Panc1 (cell line): ENCODE data around the gene MED7. TPM values are rescaled to one million over a fixed set of nuclear protein-coding genes. Genes with fewer than 3 reads are reported as not detected.
"Not testable (repeated sequence)": the region's sequence is repeated elsewhere in the genome, so short reads cannot be mapped to it uniquely, and the experiment has no call there.

ENCODE experiments used
- ATAC-seq: fragments of 200-7000 bp; cut with Tn5 transposase; 2 replicates; pipeline ENCODE4 v1.9.1; 2020; ENCODE audit warnings: mild to moderate bottlenecking, moderate library complexity
- BruUV-seq: library from RNA; stranded (reverse); fragments of 400-500 nt; replicated peaks from 2 replicates; lab custom pipeline; 2021; lab: Mats Ljungman, UMichigan
- CTCF ChIA-PET: fragments of 300-600 bp; sonication (Branson Sonifier 250); formaldehyde crosslinking; loops from one replicate; lab custom pipeline; 2022; ENCODE audit warnings: antibody characterized with exemption; lab: Charles Lee
- POLR2A ChIA-PET: fragments of 300-600 bp; sonication (Branson Sonifier 250); formaldehyde crosslinking; loops from one replicate; lab custom pipeline; 2022; ENCODE audit warnings: antibody characterized with exemption; lab: Charles Lee
- DNase-seq: peaks from one replicate; pipeline ENCODE4 v3.0.0-alpha.2; 2010; ENCODE audit warnings: low read depth, low spot score
- H3K27ac ChIP-seq: 2 replicates; pipeline ENCODE4 v1.5.1; 2011; ENCODE audit warnings: mild to moderate bottlenecking, low read length, inconsistent platforms
- H3K27me3 ChIP-seq: fragments of 200-500 bp; sonication (Bioruptor generic); 2 replicates; pipeline ENCODE4 v1.6.0; 2014; ENCODE audit warnings: low read length, inconsistent platforms; ENCODE audit not compliant: control insufficient read depth, insufficient read depth
- H3K36me3 ChIP-seq: fragments of 200-500 bp; sonication (Bioruptor generic); 2 replicates; pipeline ENCODE4 v1.5.1; 2014; ENCODE audit warnings: inconsistent platforms, mild to moderate bottlenecking, low read length, moderate library complexity; ENCODE audit not compliant: control insufficient read depth, insufficient read depth
- H3K4me1 ChIP-seq: 2 replicates; pipeline ENCODE4 v1.5.1; 2011; ENCODE audit warnings: inconsistent platforms, mild to moderate bottlenecking, low read length, moderate library complexity; ENCODE audit not compliant: control insufficient read depth, insufficient read depth
- H3K4me3 ChIP-seq, 2 experiments: 2 replicates each; pipeline ENCODE4 v1.5.1; 2011 to 2012; ENCODE audit warnings: low read depth in 2 of 2, low read length in 2 of 2, mild to moderate bottlenecking in 2 of 2, inconsistent platforms in 1 of 2, moderate library complexity in 1 of 2
- H3K9me3 ChIP-seq: fragments of 200-500 bp; sonication (Bioruptor generic); 2 replicates; pipeline ENCODE4 v1.5.1; 2014; ENCODE audit warnings: low read depth, mild to moderate bottlenecking, inconsistent platforms, low read length, moderate library complexity; ENCODE audit not compliant: control insufficient read depth, insufficient read depth
- POLR2AphosphoS5 ChIP-seq: IDR thresholded peaks from 2 replicates; pipeline ENCODE4 v1.6.1; 2012; ENCODE audit warnings: mild to moderate bottlenecking, low read depth, low read length, moderate library complexity
- SIN3A ChIP-seq: IDR thresholded peaks from 2 replicates; pipeline ENCODE4 v1.6.1; 2012; ENCODE audit warnings: low read depth, mild to moderate bottlenecking, low read length, moderate library complexity, borderline replicate concordance; ENCODE audit not compliant: insufficient read depth
- TCF7L2 ChIP-seq: IDR thresholded peaks from 2 replicates; pipeline ENCODE4 v1.6.1; 2011; ENCODE audit warnings: mild to moderate bottlenecking, low read depth, low read length, inconsistent platforms
- in situ Hi-C: cut with HindIII; loops from 2 replicates; pipeline ENCODE4 v1.10.0; 2016; ENCODE audit warnings: low sequenced_read_pairs, low pct_unique_long_range_greater_than_20kb
- intact Hi-C: fragments of 100-400 bp; cut with micrococcal nuclease; formaldehyde crosslinking; loops from one replicate; pipeline ENCODE4 v1.10.0; 2022; ENCODE audit not compliant: unreplicated experiment
- total RNA-seq: library from RNA; stranded (reverse); gene quantifications from one replicate; pipeline ENCODE4 v1.2.1, GENCODE V29; 2021; ENCODE audit not compliant: unreplicated experiment
- TF ChIP-seq, protein P1 (sequence below), 2 experiments: IDR thresholded peaks; 2 replicates each; pipeline ENCODE4 v1.6.1; 2011 to 2012; ENCODE audit warnings: low read depth in 2 of 2, control low read depth in 1 of 2, low read length in 1 of 2, mild to moderate bottlenecking in 1 of 2, moderate library complexity in 1 of 2; ENCODE audit not compliant: insufficient read depth in 1 of 2
- TF ChIP-seq, protein P2 (sequence below): fragments of 450-650 bp; IDR thresholded peaks from 2 replicates; pipeline ENCODE4 v1.5.1; 2017; ENCODE audit warnings: mild to moderate bottlenecking

MED7 gene
- total RNA-seq, 1 experiment from 2014 or later, result 9.9 TPM

DNA sequence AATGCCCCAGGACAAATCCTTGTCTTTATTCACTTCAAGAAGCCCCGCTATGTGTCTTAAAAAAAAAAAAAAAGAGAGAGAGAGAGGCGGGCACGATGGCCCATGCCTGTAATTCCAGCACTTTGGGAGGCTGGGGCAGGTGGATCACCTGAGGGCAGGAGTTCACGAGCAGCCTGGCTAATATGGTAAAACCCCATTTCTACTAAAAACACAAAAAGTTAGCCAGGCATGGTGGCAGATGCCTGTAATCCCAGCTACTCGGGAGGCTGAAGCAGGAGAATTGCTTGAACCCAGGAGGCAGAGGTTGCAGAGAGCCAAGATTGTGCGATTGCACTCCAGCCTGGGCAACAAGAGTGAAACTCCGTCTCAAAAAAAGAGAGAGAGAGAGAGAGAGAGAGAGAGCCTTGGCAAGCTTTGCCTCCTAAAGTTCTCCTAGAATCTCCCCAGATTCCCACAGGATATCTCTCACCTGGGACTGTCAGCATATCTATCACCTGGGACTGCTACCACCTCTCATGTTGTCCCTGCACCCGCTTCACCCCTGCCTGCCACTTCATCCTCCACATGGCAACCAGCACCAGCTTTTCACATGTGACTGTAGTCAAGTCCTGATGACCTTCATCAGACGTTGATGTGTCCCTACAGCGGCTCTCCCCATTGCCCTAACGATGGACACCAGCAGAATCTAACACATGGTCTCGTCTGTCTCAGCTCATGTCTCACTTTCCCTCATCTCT is 43.8 kb upstream of the MED7 start:
- TF ChIP-seq POLR2AphosphoS5, result no peak
- no peak for TF ChIP-seq TCF7L2
- TF ChIP-seq SIN3A, result no peak
- TF ChIP-seq, protein P1, sequence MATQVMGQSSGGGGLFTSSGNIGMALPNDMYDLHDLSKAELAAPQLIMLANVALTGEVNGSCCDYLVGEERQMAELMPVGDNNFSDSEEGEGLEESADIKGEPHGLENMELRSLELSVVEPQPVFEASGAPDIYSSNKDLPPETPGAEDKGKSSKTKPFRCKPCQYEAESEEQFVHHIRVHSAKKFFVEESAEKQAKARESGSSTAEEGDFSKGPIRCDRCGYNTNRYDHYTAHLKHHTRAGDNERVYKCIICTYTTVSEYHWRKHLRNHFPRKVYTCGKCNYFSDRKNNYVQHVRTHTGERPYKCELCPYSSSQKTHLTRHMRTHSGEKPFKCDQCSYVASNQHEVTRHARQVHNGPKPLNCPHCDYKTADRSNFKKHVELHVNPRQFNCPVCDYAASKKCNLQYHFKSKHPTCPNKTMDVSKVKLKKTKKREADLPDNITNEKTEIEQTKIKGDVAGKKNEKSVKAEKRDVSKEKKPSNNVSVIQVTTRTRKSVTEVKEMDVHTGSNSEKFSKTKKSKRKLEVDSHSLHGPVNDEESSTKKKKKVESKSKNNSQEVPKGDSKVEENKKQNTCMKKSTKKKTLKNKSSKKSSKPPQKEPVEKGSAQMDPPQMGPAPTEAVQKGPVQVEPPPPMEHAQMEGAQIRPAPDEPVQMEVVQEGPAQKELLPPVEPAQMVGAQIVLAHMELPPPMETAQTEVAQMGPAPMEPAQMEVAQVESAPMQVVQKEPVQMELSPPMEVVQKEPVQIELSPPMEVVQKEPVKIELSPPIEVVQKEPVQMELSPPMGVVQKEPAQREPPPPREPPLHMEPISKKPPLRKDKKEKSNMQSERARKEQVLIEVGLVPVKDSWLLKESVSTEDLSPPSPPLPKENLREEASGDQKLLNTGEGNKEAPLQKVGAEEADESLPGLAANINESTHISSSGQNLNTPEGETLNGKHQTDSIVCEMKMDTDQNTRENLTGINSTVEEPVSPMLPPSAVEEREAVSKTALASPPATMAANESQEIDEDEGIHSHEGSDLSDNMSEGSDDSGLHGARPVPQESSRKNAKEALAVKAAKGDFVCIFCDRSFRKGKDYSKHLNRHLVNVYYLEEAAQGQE (IDR thresholded peaks at IDR 0.05; ENCODE audit: insufficient read depth in 1 of 2, low read depth in 2 of 2, low read length in 1 of 2), result no peak
- TF ChIP-seq, protein P2, sequence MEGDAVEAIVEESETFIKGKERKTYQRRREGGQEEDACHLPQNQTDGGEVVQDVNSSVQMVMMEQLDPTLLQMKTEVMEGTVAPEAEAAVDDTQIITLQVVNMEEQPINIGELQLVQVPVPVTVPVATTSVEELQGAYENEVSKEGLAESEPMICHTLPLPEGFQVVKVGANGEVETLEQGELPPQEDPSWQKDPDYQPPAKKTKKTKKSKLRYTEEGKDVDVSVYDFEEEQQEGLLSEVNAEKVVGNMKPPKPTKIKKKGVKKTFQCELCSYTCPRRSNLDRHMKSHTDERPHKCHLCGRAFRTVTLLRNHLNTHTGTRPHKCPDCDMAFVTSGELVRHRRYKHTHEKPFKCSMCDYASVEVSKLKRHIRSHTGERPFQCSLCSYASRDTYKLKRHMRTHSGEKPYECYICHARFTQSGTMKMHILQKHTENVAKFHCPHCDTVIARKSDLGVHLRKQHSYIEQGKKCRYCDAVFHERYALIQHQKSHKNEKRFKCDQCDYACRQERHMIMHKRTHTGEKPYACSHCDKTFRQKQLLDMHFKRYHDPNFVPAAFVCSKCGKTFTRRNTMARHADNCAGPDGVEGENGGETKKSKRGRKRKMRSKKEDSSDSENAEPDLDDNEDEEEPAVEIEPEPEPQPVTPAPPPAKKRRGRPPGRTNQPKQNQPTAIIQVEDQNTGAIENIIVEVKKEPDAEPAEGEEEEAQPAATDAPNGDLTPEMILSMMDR, result no peak
- BruUV-seq, result no TSS peak
- ATAC-seq, result no peak
- Histone ChIP-seq H3K27ac (no peak overlapping the region), H3K4me3 (no peak overlapping the region), H3K27me3 (no peaks in the 10 kb centered on the region), H3K9me3 (no peaks in the 10 kb centered on the region), H3K4me1 (no peaks in the 10 kb centered on the region), H3K36me3 (no peaks in the 10 kb centered on the region)
- intact Hi-C loops, result no loop called here
- POLR2A ChIA-PET, result no interaction called here
- in situ Hi-C loops, result no loop called here
- CTCF ChIA-PET, result interaction anchor here (0.6 kb wide), 1 partner anchor 447 kb away, joined by 3 read pairs; no protein-coding TSS in a partner anchor
- no peak for DNase-seq

DNA sequence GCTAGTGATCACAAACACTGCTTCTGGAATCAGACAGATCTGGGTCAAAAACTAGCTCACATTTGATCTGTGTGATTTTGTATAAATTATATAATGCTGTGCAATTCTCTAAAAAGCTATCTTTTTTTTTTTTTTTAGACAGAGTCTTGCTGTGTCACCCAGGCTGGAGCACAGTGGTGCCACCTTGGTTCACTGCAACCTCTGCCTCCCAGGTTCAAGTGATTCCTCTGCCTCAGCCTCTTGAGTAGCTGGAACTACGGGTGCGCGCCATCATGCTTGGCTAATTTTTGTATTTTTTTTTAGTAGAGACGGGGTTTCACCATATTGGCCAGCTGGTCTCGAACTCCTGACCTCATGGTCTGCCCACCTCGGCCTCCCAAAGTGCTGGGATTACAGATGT is 42.5 kb upstream of the MED7 start:
- POLR2A ChIA-PET, CTCF ChIA-PET, H3K36me3 ChIP-seq, intact Hi-C loops, BruUV-seq, H3K4me3 ChIP-seq, H3K27ac ChIP-seq, H3K9me3 ChIP-seq, in situ Hi-C loops, H3K4me1 ChIP-seq, ATAC-seq, H3K27me3 ChIP-seq, DNase-seq: not testable (repeated sequence)

DNA sequence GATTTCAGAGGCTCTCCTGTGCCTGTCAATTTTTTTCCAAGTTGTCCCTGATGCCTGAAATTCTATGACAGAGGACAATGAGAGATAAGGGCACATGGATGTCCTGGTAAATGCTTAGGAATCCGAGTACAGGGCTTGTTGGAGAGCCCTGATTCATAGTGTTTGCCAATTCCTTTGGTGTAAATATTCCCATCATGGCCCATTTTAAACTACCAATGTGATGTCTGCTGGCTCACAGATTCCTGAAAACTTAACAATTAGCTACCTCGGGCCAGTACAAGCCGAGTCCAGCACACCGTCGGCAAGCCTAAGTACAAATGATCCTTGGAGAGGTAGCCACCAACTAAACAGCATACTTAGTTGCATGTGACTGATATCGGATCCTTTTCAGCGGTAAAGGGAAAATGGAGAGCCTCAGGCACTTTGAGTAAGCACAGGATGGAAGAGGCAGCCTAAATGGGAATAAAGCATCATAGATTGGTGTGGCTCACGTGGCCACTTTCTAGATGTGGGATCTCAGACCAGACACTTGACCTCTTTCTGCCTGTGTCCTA is 41.5 kb upstream of the MED7 start:
- intact Hi-C loops, result no loop called here
- no peaks in the 10 kb centered on the region for H3K36me3 ChIP-seq
- H3K4me1 ChIP-seq, result no peaks in the 10 kb centered on the region
- H3K9me3 ChIP-seq, result no peaks in the 10 kb centered on the region
- H3K27me3 ChIP-seq, result no peaks in the 10 kb centered on the region
- ChIA-PET CTCF (no interaction called here), POLR2A (no interaction called here)
- TF ChIP-seq SIN3A, result no peak
- TF ChIP-seq, protein P1 (IDR thresholded peaks at IDR 0.05; ENCODE audit: insufficient read depth in 1 of 2, low read depth in 2 of 2, low read length in 1 of 2), result no peak
- BruUV-seq, result no TSS peak
- H3K27ac ChIP-seq, result no peak overlapping the region
- ATAC-seq, result no peak
- no peak for DNase-seq
- in situ Hi-C loops, result no loop called here
- H3K4me3 ChIP-seq, result no peak overlapping the region
